HG03135 (cell line): ENCODE measurements around the gene OR4K15.
"Not testable (repeated sequence)": the region's sequence is repeated elsewhere in the genome, so short reads cannot be mapped to it uniquely, and the experiment has no call there.

Experiments used
- ATAC-seq: cut with Tn5 transposase; IDR thresholded peaks from one replicate; pipeline ENCODE4 v1.9.1; 2021; ENCODE audit warnings: mild to moderate bottlenecking, moderate library complexity; ENCODE audit not compliant: unreplicated experiment

OR4K15 gene

GRCh38 chr14:19975291-19975690 lies at the start of gene OR4K15:
OR4K15 (plus strand) TSS chr14:19975591; CDS start chr14:19975591, 0 bp downstream.
- no peak for ATAC-seq

GRCh38 chr14:19930617-19931016 lies 44.8 kb upstream of the OR4K15 start, which contains the start of gene OR4K1:
OR4K1 (plus strand) TSS chr14:19930917; CDS start chr14:19935667, 4,750 bp downstream.
- no peak for ATAC-seq

GRCh38 chr14:19941668-19942067 lies 33.7 kb upstream of the OR4K15 start:
- ATAC-seq = no peak

- no peak for ATAC-seq
Measured at GRCh38 chr14:19947413-19948090, 27.8 kb upstream of the OR4K15 start.

- no peak for ATAC-seq
Measured at GRCh38 chr14:19949218-19949617, 26.2 kb upstream of the OR4K15 start.

GRCh38 chr14:19969735-19970134 lies 5.7 kb upstream of the OR4K15 start:
- ATAC-seq = not testable (repeated sequence)

- ATAC-seq = no peak
Measured at GRCh38 chr14:19974844-19975243, 547 bp upstream of the OR4K15 start.

- ATAC-seq = no peak
Measured at GRCh38 chr14:19993438-19993837, 18.0 kb downstream of the OR4K15 start.

GRCh38 chr14:20001863-20002262 lies 26.5 kb downstream of the OR4K15 start, which contains the start of gene OR4Q2:
OR4Q2 (plus strand) TSS chr14:20002163.
- no peak for ATAC-seq

GRCh38 chr14:20002319-20002718 lies 26.9 kb downstream of the OR4K15 start:
- no peak for ATAC-seq

GRCh38 chr14:20008156-20008555 lies 32.8 kb downstream of the OR4K15 start:
- ATAC-seq = no peak

GRCh38 chr14:20019257-20019865 lies 44.0 kb downstream of the OR4K15 start, which contains the start of gene OR4K14:
OR4K14 (minus strand) TSS chr14:20019307; CDS start chr14:20015193, 4,114 bp downstream.
- no peak for ATAC-seq
